ENCODE measurements around the gene PSMB4. TPM values are rescaled to one million over a fixed set of nuclear protein-coding genes. Genes with fewer than 3 reads are reported as not detected.
"Not testable (repeated sequence)": the region's sequence is repeated elsewhere in the genome, so short reads cannot be mapped to it uniquely, and the experiment has no call there.

PSMB4 gene
- total RNA-seq, result 100 to 1,000 TPM; 171 to 204 (median 188) TPM
- 344 TPM for polyA plus RNA-seq
- long read RNA-seq, donor 1, transcript PSMB4-201 (7 exons, 964 nt), result major isoform, 36 of 38 reads
- long read RNA-seq, donor 1, partial matches to known transcripts, result 2 of 38 reads
- long read RNA-seq, donor 1, other reads (novel, unspliced or antisense), result 0 of 38 reads
- long read RNA-seq, donor 2, transcript PSMB4-201 (7 exons, 964 nt), result major isoform, 15 of 18 reads
- long read RNA-seq, donor 2, partial matches to known transcripts, result 0 of 18 reads
- long read RNA-seq, donor 2, other reads (novel, unspliced or antisense), result 2 of 18 reads
- long read RNA-seq, donor 3, transcript PSMB4-201 (7 exons, 964 nt), result major isoform, 23 of 34 reads
- long read RNA-seq, donor 3, partial matches to known transcripts, result 3 of 34 reads
- long read RNA-seq, donor 3, other reads (novel, unspliced or antisense), result 5 of 34 reads
- long read RNA-seq, donor 4, transcript PSMB4-201 (7 exons, 964 nt), result major isoform, 13 of 14 reads
- long read RNA-seq, donor 4, partial matches to known transcripts, result 1 of 14 reads
- long read RNA-seq, donor 4, other reads (novel, unspliced or antisense), result 0 of 14 reads

DNA sequence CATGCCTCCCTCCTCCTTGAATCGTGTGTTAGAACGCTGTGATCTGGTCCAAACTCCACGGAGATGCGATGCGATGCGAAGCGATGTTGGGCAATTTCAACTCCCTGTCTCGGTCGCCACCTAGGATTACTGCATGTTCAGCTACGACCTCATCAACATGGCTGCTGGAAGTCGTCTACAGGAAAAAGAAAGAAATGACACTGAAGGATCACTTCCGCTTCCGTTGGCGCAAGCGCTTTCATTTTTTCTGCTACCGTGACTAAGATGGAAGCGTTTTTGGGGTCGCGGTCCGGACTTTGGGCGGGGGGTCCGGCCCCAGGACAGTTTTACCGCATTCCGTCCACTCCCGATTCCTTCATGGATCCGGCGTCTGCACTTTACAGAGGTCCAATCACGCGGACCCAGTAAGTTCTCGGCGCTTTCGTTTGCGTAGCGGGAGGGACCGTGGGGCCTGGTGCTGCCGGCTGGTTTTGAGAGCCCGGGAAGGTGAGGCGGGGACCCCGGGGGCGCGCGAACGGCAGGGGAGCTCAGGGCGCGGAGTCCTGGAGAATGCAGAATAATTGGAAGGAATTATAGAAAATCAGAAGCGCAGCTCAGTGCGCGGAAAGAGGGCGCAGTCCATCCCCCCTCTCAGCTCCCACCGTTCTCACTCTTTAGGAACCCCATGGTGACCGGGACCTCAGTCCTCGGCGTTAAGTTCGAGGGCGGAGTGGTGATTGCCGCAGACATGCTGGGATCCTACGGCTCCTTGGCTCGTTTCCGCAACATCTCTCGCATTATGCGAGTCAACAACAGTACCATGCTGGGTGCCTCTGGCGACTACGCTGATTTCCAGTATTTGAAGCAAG, at the start of gene PSMB4:
TSS of gene PSMB4 (plus strand) at position 250 of the 848 bp plus-strand sequence. CDS start at position 265, 15 bp downstream.
- DNase-seq (peak; percentile 80 to 86 (median 86)), ATAC-seq (peak; percentile 93 to 95)
- H3K9me3 ChIP-seq (ENCODE audit: control insufficient read depth, low read length), result no peaks in the 10 kb centered on the region
- WGBS, result under 1% methylated on average over 63 of the region's 63 CpGs
- H3K4me3 ChIP-seq (ENCODE audit: low read length), result peak within 1 kb of the TSS; percentile 99
- H3K27ac ChIP-seq (ENCODE audit: low read length), result peak within 1 kb of the TSS; percentile 78
- intact Hi-C loops (cut with DNase I), result loop anchor here in 3 of 4 donors (10.0 kb wide), 2 partner anchors 55 to 95 kb away; partner anchors contain the start of gene RFX5 (in 3 of the 3)
- no peaks in the 10 kb centered on the region for H3K4me1 ChIP-seq (ENCODE audit: control insufficient read depth, insufficient read depth, low read length)
- no peaks in the 10 kb centered on the region for H3K27me3 ChIP-seq (ENCODE audit: control insufficient read depth, insufficient read depth)

GRCh38 chr1:151350323-151350722, 49.0 kb upstream of the PSMB4 start:
- H3K27me3 ChIP-seq (ENCODE audit: control insufficient read depth, insufficient read depth); H3K4me1 ChIP-seq (ENCODE audit: control insufficient read depth, insufficient read depth, low read length); H3K4me3 ChIP-seq (ENCODE audit: low read length); DNase-seq; H3K9me3 ChIP-seq (ENCODE audit: control insufficient read depth, low read length); intact Hi-C loops (cut with DNase I); H3K27ac ChIP-seq (ENCODE audit: low read length); ATAC-seq: not testable (repeated sequence)
- WGBS, result 95% methylated on average over 9 of the region's 9 CpGs

DNA sequence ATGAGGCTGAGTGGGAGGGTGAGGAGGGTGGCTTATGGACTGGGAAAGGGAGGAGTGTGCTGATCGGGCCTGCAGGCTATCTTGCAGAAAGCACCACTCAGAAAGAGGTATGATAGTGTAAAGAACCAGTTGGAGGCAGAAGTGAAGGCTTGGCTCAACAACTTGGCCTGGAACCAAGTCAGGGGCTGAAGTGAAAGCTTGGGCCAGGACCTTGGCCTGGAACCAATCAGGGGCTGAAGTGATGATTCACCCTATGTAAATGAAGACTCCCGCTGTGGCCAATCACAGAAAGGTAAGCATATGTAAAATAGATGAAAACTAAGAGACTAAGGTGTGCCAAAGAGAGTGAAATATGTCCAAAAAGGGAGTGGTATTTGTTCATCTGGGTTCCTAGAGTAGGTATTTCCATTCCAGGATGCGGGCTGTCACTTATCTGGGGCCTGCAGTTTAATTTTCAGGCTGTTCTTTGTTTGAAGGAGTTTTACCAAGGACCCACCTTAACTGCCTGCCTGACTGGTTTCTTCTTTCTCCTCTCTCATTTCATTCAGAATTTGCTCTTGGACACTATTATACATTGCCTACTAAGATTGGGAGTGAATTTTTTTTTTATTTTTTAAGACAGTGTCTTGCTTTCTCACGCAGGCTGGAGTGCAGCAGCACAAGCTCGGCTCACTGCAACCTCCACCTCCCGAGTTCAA, 47.2 kb upstream of the PSMB4 start:
- no peaks in the 10 kb centered on the region for H3K4me1 ChIP-seq (ENCODE audit: control insufficient read depth, insufficient read depth, low read length)
- no peaks in the 10 kb centered on the region for H3K27me3 ChIP-seq (ENCODE audit: control insufficient read depth, insufficient read depth)
- H3K4me3 ChIP-seq (ENCODE audit: low read length), result no peak overlapping the region
- ATAC-seq (no peak), DNase-seq (no peak)
- 88% methylated on average over 6 of the region's 6 CpGs for WGBS
- intact Hi-C loops (cut with DNase I), result no loop called here
- no peaks in the 10 kb centered on the region for H3K9me3 ChIP-seq (ENCODE audit: control insufficient read depth, low read length)
- H3K27ac ChIP-seq (ENCODE audit: low read length), result no peak overlapping the region

- WGBS, result 49% methylated on average over 2 of the region's 2 CpGs
- intact Hi-C loops (cut with DNase I), result no loop called here
- Histone ChIP-seq H3K27ac (ENCODE audit: low read length) (no peak overlapping the region), H3K9me3 (ENCODE audit: control insufficient read depth, low read length) (no peaks in the 10 kb centered on the region), H3K4me1 (ENCODE audit: control insufficient read depth, insufficient read depth, low read length) (no peaks in the 10 kb centered on the region), H3K4me3 (ENCODE audit: low read length) (no peak overlapping the region), H3K27me3 (ENCODE audit: control insufficient read depth, insufficient read depth) (no peaks in the 10 kb centered on the region)
- ATAC-seq (no peak), DNase-seq (no peak)
Observed at GRCh38 chr1:151356696-151357095, 42.7 kb upstream of the PSMB4 start.

DNA sequence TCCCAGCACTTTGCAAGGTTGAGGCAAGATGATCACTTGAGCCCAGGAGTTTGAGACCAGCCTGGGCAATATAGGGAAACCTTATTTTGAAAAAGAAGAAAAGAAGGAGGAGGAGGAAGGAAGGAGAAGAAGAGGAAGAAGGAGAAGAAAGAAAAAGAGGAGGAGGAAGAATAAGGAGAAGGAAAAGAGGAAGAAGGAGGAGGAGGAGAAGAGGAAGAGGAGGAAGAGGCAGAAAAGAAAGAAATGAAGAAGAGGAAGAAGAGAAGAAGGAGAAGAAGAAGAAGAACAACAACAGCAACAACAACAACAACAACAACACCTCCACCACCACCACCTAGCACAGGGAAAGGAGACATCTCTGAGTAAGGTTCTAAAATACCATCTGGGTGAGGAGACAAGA, 37.5 kb upstream of the PSMB4 start:
- no peak for ATAC-seq
- intact Hi-C loops (cut with DNase I), result no loop called here

GRCh38 chr1:151362308-151363155, 36.8 kb upstream of the PSMB4 start:
- Histone ChIP-seq H3K27ac (ENCODE audit: low read length) (no peak overlapping the region), H3K4me3 (ENCODE audit: low read length) (no peak overlapping the region), H3K27me3 (ENCODE audit: control insufficient read depth, insufficient read depth) (no peaks in the 10 kb centered on the region), H3K9me3 (ENCODE audit: control insufficient read depth, low read length) (peaks cover 1% of the 10 kb centered on the region), H3K4me1 (ENCODE audit: control insufficient read depth, insufficient read depth, low read length) (no peaks in the 10 kb centered on the region)
- 96% methylated on average over 3 of the region's 3 CpGs for WGBS
- ATAC-seq (peak in 1 of 2 donors; percentile 22), DNase-seq (no peak)
- intact Hi-C loops (cut with DNase I), result no loop called here

More for the DNA sequence above, 37.5 kb upstream of the PSMB4 start:
- Histone ChIP-seq H3K4me1 (ENCODE audit: control insufficient read depth, insufficient read depth, low read length) (no peaks in the 10 kb centered on the region), H3K27me3 (ENCODE audit: control insufficient read depth, insufficient read depth) (no peaks in the 10 kb centered on the region), H3K27ac (ENCODE audit: low read length) (no peak overlapping the region), H3K4me3 (ENCODE audit: low read length) (no peak overlapping the region), H3K9me3 (ENCODE audit: control insufficient read depth, low read length) (peaks cover 1% of the 10 kb centered on the region)
- no peak for DNase-seq

GRCh38 chr1:151364996-151365395, 34.4 kb upstream of the PSMB4 start:
- intact Hi-C loops (cut with DNase I), result no loop called here
- no peaks in the 10 kb centered on the region for H3K27me3 ChIP-seq (ENCODE audit: control insufficient read depth, insufficient read depth)
- H3K4me3 ChIP-seq (ENCODE audit: low read length), result no peak overlapping the region
- no peaks in the 10 kb centered on the region for H3K4me1 ChIP-seq (ENCODE audit: control insufficient read depth, insufficient read depth, low read length)
- DNase-seq (no peak), ATAC-seq (no peak)
- 86% methylated on average over 4 of the region's 4 CpGs for WGBS
- no peak overlapping the region for H3K27ac ChIP-seq (ENCODE audit: low read length)
- peaks cover 1% of the 10 kb centered on the region for H3K9me3 ChIP-seq (ENCODE audit: control insufficient read depth, low read length)

DNA sequence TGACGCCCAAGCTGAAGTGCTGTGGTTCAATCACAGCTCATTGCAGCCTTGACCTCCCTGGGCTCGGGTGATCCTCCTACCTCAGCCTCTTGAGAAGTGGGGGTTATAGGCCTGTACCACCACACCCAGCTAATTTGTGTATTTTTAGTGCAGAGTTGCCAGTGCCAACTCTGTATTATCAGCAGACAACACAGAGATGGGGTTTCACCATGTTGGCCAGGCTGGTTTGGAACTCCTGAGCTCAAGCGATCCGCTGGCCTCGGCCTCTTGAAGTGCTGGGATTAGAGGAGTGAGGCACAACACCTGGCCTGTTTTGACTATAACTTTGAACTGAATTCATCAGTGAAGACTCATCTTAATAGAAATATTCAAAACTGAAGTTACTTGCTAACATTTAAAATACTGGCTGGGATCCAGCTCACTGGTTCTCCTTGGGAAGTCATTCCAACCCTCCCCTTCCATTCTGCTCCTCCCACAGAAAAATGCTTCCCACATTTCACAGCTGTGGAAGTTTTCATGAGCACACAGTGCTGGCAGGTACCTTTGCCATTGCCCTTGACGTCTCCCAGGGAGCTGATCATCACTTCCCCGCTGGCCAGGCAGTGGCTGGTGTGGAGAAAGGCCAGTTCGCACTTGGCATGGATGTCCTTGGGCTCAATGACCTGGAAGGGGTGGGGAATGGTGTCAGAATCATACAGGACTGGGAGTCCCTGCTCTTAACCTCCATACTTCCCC, 31.5 kb upstream of the PSMB4 start:
- DNase-seq (peak in 2 of 3 donors; percentile 57 to 69), ATAC-seq (no peak)
- Histone ChIP-seq H3K27ac (ENCODE audit: low read length) (peak overlapping the region; percentile 54), H3K9me3 (ENCODE audit: control insufficient read depth, low read length) (no peaks in the 10 kb centered on the region), H3K4me1 (ENCODE audit: control insufficient read depth, insufficient read depth, low read length) (peaks cover 3% of the 10 kb centered on the region), H3K27me3 (ENCODE audit: control insufficient read depth, insufficient read depth) (no peaks in the 10 kb centered on the region), H3K4me3 (ENCODE audit: low read length) (no peak overlapping the region)
- intact Hi-C loops (cut with DNase I), result no loop called here
- 71% methylated on average over 8 of the region's 8 CpGs for WGBS

- DNase-seq (peak in 1 of 3 donors; percentile 38), ATAC-seq (no peak)
- 91% methylated on average over 20 of the region's 20 CpGs for WGBS
- Histone ChIP-seq H3K4me3 (ENCODE audit: low read length) (no peak overlapping the region), H3K27ac (ENCODE audit: low read length) (peak overlapping the region; percentile 54), H3K9me3 (ENCODE audit: control insufficient read depth, low read length) (no peaks in the 10 kb centered on the region), H3K27me3 (ENCODE audit: control insufficient read depth, insufficient read depth) (no peaks in the 10 kb centered on the region), H3K4me1 (ENCODE audit: control insufficient read depth, insufficient read depth, low read length) (peaks cover 3% of the 10 kb centered on the region)
- intact Hi-C loops (cut with DNase I), result no loop called here
Observed at GRCh38 chr1:151368393-151369301, 30.7 kb upstream of the PSMB4 start.
